Stimulated activated CD4-positive, alpha-beta T cell treated with anti-CD3 and anti-CD28 coated beads, TNF-alpha, amount 100 ng/mL, for 24 hours (primary cell): ENCODE data around the gene SLC25A23.

Experiments
- DNase-seq, 3 experiments: peaks; one replicate each; pipeline ENCODE4 v3.0.0-alpha.2; 2020; ENCODE audit warnings: low read depth in 3 of 3

SLC25A23 gene

DNA sequence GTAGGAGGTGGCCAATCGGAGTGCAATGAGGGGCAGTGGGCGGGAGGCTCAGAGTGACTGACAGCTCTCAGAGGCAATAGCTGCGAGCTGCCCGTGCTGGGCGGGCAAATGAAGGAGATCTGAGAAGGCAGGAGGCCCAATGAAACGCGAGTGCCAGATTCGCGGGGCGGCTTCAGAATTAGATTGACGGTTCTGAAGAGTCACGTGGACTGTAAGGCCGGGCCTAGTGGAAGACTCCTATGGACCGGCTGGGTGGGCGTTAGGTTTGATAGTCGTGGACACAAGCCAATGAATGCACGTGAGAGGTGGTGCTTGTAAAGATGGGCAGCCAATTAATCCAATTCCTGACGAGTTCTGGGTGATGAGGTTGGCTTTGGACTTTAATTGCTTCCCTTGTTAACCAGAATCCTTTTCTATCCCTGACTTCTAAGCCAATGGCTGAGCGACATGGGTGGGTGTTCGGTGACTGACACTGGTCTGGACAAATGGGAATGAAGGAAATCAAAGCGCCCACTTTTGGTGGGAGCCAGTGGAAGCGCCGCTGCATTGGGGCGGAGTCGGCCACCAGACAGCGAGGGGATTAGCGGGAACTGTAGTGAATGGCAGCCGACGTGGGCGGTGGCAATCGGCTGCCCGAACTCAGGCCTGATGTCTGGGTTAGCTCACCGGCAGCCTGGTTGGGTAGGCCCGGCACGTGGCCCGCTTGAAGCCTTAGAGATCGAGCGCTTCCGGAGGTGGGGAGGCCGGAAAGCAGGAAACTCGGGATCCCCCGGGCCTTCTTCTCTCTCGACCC lies 34.5 kb downstream of the SLC25A23 start:
- peak; percentile 97 to 99 (median 99) for DNase-seq

DNA sequence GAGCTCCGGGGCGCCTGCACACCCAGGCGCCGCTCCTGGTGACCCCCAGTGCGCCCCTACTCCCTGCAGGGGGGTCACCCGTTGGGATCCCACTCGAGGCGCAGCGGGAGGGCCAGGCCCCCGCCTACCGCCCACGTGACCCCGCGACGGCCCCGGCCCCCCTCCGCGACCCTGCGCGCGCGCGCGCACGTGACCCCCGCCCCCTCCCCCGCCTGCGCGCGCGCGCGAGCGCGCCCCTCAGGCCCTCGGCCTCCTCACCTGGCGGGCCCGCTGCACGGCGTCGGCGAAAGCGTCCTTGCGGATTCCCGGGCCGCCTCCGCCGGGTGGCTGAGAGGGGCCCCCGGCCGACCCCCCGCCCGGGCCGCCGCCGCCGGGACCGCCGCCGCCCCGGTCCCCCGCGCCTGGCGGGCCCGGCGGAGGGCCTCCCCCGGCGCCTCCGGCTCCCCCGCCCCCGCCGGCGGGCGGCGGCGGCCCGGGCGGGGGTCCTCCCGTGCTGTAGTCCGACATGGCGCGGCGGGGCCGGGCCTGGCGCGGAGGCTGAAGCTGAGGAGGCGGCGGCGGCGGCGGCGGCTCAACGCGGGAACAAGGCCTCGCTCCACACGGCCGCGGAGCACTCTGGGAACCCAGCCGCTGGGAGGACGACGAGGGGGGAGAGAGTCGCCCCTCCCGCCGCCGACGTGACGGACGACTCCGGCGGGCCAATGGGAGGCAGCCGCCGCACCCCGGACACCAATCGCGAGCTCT lies 35.2 kb downstream of the SLC25A23 start, which contains the start of gene KHSRP:
KHSRP (minus strand) TSS at position 617 of the 744 bp plus-strand sequence; CDS start at position 507, 110 bp downstream.
- DNase-seq, result peak in 1 of 3 experiments; percentile 26

DNA sequence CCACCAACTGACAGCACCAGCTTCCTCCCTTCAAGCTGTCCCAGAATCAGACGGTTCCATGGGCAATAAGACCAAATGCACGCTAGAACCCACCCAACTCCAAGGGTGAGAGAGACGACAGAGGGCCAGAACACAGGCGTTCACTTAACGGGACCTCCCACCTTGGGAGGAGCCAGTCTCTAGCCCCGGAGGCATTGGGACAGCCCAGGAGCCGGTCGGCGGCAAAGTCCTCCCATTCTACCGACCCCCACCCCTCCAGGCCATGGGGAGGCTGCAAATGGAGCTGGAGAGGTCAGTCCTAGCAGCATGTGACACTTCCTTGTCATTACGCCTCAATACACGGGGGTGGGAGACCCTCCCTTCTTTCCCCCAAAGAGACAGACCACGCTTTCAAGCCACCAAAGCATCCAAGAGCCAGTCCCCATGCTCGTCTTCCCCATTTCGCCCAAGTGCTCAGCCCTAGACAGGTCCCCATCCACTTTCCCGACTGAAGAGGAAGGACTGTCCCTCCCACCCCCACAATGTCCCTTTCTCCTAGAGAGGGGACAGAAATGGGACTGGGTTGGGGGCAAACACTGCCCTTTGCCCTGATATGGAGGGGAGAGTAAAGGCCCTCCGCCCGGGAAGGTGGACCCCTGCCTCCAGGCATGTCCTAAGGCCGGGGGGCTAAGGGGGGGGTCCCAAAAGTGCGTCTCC lies 35.9 kb downstream of the SLC25A23 start:
- peak in 1 of 3 experiments; percentile 40 for DNase-seq

DNA sequence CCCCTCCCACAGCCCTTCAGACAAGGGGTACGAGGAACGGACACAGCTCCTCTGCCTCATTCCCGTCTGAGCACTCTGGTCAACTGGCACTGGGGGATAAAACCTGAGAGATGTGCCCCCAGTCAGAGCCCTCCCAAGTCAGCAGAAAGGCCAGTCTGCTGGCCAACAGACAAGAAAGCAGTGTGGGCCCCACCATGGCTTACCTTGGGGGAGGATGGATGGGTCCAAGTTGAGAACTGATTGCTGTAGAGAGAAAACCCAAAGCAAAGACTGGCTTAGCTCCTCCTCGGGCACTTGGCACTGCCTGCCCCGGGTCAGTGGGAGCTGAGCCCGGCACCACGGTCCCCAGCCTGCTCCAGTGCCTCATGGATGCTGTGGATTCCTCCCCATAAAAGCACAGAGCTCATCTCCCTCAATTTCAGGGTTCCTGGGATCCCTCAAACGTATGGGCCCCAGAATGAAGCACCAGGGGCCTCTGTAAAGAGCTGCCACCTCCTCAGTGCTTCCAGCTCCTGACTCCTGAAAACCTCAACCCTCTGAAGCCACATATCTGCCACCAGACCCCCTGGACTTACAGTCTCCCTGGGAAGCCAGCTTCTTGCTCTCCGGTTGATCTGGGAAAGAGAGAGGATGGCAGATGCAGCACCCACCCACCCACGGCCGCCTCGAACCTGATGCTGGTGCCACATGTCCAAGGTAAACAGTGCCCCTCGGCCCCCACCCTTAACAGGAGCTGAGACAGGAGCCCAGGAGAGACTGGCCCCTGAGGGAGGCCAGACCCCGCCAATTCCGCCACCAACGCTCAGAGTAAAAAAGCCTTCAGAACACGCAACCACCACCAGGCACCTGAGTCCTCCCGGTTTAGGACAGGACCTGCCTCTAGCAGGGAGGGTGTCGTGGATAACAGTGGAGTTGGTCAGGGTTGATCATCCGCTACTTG lies 38.2 kb downstream of the SLC25A23 start:
- no peak for DNase-seq

DNA sequence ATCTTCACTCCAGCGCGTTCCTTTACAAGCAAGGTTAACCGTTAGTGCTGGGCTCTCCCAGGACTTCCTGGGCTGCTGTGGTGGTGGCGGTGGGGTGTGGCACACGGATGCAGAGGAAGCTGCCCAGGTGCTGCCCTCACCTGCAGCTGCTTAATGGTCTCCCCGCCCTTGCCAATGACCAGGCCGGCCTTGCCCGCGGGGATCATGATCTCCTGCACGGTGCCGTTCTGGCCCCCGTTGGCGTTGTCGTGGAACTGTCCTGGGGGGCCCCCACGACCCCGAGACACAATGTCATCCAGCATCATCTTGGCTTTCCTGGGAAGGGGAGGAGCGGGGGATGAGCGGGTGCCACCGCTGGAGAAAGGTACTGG lies 41.0 kb downstream of the SLC25A23 start:
- no peak for DNase-seq

DNA sequence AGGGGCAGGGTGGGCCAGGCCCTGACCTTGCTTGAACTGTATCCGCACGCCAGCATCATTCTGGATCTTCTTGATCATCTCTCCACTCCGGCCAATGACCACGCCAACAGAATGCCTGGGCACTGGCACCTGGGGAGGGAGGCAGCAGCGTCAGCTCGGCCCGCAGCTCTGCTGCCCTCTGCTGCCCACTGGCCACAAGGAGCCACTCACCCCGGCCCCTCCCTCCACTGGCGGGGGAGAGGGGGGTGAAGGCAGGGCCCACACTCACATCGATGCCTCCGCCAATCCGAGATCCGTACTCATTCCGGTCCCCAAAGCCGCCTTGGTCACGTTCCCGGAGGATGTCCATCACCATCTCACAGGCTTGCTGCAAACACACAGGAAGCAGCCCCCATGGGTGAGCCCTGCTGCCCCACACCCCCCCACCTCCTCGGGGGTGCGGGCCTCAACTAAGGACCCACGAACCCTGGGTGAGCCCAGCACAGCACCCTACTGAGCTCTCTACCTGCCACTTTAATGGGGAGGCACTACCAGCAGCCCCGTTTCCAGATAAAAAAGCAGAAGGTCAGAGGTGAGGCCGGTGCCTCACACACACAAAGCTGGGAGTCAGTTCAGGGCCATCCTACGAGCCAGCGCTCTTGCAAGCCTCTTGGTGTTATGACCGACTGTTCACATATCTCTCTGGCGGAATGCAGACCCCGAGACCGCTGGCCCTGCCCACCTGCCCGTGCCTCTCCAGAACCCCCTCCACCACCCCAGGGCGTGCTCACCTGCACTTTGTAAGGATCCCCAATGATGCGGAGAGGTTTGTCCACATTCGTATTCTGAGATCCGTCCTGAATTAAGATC lies 41.7 kb downstream of the SLC25A23 start:
- DNase-seq, result no peak

DNA sequence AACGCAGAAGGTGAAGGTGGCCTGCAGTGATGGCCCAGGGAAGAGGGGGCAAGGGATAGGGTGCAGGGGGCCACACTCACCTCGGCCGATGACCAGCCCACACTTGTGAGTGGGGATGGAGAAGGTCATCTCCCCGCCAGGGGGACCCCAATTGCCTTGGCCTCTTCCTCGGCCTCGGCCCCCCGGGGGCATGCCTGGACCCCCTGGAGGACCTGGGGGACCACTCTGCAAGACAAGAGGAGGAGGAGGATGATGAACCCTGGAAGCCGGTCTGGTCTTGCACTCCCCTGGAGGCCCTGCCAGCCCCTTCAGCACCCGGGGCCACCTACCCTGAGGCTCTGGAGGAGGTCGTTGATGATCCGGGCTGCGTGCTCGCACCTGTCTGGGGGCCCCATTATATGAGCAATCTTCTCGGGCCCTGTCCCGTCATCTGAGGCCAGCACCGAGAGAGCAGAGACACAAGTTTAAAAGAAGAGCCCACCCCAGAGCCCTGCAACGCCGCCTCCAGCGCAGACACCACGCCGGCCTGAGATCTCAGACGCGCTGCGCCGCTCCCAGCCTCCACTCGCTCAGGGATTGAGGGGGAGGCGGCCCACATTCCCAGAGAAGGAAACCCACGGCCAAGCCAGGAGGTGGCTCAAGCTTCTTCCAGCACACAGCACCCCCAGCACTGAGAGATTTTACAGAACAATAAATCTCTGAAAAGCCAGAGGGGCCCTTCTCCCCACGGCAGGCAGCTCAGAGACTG lies 42.8 kb downstream of the SLC25A23 start:
- DNase-seq, result no peak

DNA sequence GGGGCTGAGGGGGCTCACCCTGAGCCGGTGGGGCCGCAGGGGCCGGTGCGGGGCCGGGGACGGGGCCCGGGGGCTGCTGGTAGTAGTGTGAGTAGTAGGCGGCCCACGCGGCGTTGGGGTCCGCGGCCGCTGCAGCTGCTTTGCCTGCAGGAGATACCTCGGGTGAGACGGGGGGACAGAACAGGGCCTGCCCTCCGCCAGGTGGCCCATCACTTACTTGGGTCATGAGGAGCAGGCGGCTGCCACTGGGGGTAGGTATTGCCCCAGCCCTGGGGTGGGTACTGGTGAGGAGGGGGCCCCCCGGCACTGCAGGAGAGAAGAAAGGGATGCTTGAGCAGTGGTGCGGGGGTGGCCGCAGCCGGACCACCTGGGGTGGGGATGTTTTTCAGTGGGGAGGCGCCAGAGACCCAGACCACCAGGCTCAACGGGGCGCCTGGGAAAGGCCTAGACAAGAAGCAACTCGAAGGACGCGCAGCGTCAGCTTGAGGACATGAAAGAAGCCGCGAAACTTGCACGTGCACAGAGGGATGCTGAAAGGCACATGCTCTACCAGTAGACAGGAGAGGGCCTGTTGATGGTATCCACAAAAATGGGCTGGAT lies 43.9 kb downstream of the SLC25A23 start:
- DNase-seq, result no peak

DNA sequence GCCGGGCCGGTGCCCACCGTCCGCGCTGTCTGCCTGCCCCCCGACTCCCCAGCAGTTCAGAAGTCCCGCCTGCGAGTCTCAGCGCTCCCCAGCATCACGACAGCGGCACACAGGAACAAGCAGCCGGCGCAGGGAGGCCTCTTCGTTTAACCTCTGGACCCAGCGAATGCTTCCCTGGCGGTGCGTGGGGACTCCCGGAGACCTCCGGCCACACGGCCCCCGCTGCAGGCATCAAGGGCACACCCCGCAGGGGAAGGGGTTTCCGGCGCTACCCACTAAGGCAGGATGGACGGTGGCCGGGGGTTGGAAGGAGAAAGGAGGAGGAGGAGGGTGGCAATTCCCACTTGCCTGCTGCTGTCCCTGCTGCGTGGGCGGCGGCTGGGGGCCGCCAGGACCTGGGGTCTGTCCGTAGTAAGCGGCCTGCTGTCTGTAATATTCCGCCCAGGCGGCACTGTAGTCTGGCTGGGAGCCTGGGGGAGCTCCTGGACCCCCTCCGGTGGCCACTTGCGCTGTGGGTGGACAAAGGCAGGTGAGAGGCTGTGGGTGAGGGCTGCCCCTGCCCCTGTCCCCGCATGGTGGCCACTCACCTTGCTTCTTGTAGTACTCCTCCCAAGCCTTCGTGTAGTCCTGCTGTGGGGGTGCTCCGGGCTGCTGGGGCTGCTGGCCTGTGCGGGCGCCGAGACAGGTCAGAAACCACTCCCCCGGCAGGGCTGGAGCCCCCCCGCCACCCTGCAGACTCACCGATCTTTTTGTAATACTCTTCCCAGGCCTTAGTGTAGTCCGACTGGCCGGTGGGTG lies 44.6 kb downstream of the SLC25A23 start:
- DNase-seq, result no peak

DNA sequence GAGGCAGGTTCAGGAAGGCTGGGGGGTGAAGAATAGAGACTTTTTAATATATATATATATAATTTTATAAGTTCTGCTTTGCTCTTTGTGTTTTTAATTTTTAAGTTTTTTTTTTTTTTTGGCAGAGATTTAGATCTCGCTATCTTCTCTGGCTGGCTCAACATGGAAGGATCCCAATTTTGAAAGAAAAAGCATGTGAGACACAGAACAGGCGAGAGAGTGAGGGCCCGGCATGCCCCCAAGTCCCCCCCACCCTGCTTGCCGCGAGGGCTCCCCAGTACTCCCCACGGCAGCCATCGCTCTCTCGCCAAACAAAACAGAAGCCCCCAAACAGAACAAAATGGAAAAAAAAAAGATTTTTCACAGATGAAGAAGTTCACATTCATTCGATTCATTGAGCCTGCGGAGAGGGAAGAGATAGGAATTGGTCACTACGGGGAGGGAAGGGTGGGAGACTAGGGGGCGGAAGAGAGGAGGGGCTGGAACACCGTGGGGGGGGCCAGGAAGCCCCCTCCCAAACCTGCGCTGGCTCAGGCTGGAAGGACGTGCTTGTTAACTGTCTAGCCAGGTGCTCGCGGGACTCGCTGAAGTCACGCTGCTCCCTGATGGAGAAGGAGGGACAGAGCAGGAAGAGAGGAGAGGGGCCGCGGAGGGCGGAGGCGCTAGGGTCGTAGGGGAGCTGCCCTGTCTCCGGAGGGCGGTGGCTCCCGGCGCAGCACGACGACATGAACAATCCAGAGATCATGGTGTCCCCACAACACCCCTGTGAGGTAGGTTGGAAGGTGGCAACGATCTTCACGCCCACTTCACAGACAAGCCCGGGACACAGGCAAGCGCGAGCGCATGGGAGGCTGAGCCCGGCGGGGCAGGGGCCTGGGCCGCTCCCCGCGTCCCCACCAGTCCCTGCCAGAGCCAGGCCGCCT lies 45.6 kb downstream of the SLC25A23 start:
- DNase-seq, result no peak

DNA sequence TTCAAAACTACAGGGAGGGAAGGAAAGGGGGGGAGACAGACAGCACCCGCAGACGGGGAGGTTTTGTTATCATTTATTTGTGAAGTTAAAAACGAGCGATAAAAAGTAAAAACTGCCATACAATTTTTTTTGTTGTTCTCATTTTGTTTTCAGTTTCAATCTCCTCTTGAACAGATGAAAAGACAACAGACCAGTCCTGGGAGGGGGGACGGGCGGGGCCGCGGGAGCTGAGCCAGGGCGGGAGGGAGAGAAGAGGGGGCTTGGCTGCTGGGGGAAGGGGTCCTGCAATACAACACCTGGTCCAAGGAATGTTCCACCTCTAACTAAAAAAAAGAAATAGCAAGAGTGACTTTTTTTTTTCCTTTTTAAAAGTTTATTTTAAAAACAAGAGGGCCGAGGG lies 46.3 kb downstream of the SLC25A23 start:
- no peak for DNase-seq

DNA sequence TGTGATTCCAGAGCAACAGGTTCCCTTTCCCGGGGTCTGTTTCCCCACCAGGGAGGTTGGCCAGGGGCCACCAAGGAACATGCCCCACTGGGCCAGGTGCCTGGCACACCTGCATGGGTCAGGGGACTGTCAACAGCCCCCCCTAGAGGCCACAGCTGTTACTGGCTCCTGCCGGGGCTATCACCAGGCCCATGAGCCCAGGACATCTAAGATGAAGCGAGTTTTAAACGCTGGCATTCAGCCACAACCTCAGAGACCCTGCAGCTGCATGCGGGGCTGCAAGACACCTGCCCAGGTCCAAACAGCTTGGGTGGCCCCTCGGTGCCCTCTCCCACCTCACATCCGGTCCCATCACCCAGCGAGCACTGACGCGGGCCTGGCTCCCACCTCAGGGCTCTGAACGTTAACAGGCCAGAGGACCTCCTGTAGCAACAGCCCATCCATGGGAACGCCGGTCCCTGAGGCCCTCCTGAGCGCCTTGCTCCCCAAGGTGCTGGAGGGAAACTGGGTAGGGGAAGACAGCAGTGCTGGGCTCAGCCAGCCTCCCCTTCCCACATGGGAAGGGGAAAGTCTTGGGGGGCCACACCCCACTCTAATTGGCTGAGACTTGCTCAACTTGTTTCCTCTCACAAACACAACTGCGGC lies 47.0 kb downstream of the SLC25A23 start:
- peak in 2 of 3 experiments; percentile 35 to 54 for DNase-seq

DNA sequence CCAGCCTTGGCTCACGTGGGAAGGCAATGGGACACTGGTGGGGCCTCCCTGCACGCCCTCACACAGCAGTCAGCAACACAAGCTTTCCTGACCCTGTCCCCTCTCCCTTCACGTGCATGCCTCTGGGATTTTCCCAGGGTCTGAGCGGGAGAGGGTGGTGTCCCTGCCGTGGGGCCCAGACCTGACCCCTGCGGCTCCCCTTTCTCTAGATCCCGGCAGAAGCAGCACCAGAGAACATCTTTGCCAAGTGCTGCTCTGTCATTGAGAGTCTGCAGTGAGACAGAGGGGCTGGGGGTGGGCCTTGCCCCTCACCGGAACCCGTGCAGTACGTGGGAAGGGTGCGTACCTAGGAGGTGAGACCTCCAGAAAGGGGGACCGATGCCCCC lies 47.5 kb downstream of the SLC25A23 start:
- no peak for DNase-seq

DNA sequence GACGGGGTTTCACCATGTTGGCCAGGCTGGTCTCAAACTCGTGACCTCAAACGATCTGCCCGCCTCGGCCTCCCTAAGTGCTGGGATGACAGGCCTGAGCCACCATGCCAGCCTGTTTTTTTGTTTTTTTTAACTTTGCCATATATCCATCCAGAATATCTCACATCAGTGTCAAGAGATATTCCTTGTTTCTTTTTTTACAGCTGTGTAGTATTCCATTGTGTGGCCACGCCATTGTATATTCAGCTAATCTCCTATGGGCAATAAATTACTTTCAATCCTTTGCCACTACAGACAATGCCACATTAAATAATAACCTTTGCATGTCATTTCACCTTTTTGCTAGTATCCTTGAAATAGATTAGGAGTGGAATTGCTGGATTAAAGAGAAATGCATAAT lies 50.2 kb downstream of the SLC25A23 start:
- no peak for DNase-seq

DNA sequence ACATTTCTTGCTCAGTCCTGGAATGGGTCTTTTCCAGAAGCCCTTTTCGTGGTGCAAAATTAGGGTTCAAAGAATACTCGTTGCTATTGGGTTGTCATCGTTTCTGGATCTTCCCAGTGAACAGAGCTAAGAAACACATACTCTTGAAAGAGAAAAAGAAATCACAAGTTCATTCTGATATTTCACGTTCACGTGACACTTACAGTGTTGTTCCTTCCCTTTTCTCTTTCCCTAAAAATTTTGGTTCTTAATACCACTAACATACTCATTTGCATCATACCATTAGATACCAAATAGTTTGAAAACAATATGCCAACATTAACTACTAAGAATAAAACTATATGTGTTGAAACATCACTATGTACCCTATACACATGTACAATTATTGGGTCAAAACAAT lies 53.2 kb downstream of the SLC25A23 start:
- DNase-seq, result no peak

DNA sequence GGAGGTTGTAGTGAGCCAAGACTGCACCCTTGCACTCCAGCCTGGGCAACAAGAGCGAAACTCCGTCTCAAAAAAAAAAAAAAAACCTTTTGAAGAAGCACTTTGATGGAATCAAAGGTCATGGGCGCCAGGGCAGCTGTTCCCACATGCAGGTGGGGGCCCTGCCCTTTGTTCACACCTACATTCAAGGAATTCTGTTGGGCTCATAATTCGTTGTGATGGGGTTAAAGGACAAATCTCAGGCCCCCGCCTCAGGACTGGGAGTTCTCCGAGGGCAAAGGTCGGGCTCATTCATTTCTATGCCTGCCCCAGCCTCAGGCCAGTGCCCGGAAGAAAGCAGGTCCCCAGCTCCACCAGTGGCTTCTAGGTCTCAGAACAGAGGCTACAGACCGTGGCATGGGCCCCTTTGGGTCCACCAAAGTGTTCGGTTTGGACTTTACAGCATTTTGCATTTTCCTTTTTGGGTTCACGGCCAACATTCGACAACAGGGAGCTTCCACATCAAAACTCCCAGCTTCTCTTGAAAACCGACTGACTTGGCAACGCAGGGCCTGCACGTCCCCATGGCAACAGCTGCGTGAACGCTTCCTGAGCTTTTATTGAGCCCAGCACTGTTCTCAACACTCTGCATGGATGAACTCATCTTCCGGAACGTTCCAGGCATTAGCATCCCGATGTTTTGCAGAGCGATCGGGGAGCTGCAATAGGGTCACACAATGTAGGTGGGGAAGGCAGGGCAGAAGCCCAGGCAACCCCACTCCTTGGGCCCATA lies 56.6 kb downstream of the SLC25A23 start:
- no peak for DNase-seq
